ENCODE data around the gene TWF2. TPM values are rescaled to one million over a fixed set of nuclear protein-coding genes. Genes with fewer than 3 reads are reported as not detected.

TWF2 gene
- total RNA-seq, 1 experiment from 2014 or later, result 61.1 TPM

DNA sequence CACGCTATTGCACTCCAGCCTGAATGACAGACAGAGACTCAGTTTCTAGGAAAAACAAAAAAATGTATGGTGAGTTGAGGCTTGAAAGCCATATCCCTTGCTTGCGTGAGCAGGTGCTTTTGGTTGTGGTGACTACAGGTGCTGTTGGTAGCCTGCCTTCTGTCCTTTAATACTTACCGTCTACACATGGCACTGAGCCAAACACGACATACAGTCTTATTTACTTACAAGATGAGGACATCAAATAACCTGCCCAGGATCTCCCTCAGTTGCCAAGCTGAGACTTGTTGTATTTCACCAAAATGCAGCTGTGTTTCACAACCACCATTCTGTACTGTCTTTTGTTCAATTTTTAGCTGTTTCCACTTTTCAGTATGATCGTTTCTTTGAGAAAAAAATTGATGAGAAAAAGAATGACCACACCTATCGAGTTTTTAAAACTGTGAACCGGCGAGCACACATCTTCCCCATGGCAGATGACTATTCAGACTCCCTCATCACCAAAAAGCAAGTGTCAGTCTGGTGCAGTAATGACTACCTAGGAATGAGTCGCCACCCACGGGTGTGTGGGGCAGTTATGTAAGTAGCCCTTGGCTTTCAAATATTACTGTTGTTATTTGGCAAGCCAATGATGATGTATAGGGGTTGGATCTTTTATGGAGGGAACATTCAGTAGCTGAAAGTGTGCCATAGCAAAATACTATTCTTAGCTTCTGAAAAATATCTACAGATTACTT is 34.5 kb downstream of the TWF2 start:
- H3K27ac ChIP-seq, result no peak overlapping the region
- H3K27me3 ChIP-seq (replicated peaks), result no peaks in the 10 kb centered on the region
- H3K4me1 ChIP-seq (replicated peaks), result peaks cover 7% of the 10 kb centered on the region
- H3K4me3 ChIP-seq, result no peak overlapping the region
- peaks cover 100% of the 10 kb centered on the region for H3K36me3 ChIP-seq
- no peaks in the 10 kb centered on the region for H3K9me3 ChIP-seq (replicated peaks)
- no peak for DNase-seq (ENCODE audit: low read depth in 1 of 2, low spot score in 2 of 2)

DNA sequence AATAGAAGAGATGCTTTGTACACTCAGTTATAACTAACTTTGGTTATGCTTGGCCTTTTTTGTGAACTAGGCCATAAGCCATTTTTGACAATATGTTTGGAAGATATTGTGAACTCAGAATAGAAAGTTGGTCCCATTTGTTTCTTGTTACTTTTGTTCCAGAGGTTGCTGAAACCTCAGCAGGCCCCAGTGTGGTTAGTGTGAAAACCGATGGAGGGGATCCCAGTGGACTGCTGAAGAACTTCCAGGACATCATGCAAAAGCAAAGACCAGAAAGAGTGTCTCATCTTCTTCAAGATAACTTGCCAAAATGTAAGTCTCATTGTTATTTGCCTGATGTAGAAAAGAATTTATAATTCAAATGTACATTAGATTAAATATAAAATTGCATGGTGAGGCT is 35.3 kb downstream of the TWF2 start:
- Histone ChIP-seq H3K9me3 (replicated peaks) (no peaks in the 10 kb centered on the region), H3K27me3 (replicated peaks) (no peaks in the 10 kb centered on the region), H3K4me3 (no peak overlapping the region), H3K4me1 (replicated peaks) (peaks cover 14% of the 10 kb centered on the region), H3K27ac (no peak overlapping the region), H3K36me3 (peaks cover 100% of the 10 kb centered on the region)
- no peak for DNase-seq (ENCODE audit: low read depth in 1 of 2, low spot score in 2 of 2)

DNA sequence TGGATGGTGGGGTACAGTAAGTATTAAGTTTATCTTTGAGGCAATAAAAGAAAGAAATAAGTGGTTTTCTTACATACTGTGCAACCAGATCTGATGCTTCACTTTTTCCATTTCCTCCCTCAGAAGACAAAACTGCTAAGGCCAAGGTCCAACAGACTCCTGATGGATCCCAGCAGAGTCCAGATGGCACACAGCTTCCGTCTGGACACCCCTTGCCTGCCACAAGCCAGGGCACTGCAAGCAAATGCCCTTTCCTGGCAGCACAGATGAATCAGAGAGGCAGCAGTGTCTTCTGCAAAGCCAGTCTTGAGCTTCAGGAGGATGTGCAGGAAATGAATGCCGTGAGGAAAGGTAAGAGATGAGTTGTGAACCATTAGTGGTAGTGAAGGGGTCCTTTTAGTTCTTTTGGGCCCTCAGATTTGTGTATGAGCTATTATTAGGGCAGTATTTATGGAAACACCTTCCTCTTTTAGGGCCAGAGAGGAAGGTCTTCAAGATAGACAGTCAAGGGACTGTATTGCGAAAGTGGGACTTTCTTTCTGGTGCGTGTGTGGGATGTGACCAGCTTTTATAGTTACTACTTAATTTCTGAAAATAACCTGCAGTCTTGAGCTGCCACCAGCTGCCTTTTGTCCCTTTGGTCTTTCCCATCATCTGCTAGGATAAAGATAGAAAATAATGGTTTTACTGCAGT is 36.4 kb downstream of the TWF2 start:
- peaks cover 94% of the 10 kb centered on the region for H3K36me3 ChIP-seq
- H3K4me1 ChIP-seq (replicated peaks), result peaks cover 20% of the 10 kb centered on the region
- no peaks in the 10 kb centered on the region for H3K27me3 ChIP-seq (replicated peaks)
- DNase-seq (ENCODE audit: low read depth in 1 of 2, low spot score in 2 of 2), result no peak
- H3K9me3 ChIP-seq (replicated peaks), result no peaks in the 10 kb centered on the region
- no peak overlapping the region for H3K27ac ChIP-seq
- H3K4me3 ChIP-seq, result no peak overlapping the region

- H3K4me3 ChIP-seq, result no peak overlapping the region
- DNase-seq (ENCODE audit: low read depth in 1 of 2, low spot score in 2 of 2), result no peak
- H3K27ac ChIP-seq, result no peak overlapping the region; the same call in 1 of the 2 replicates
These were observed 37.8 kb downstream of the TWF2 start for GRCh38 chr3:52200981-52201679.

GRCh38 chr3:52198643-52199608 is 40.0 kb downstream of the TWF2 start:
- Histone ChIP-seq H3K4me3 (peak overlapping the region; percentile 86), H3K27ac (peak overlapping the region; percentile 31; the same call in 1 of the 2 replicates), H3K36me3 (peaks cover 58% of the 10 kb centered on the region), H3K9me3 (replicated peaks) (no peaks in the 10 kb centered on the region), H3K4me1 (replicated peaks) (peaks cover 32% of the 10 kb centered on the region), H3K27me3 (replicated peaks) (no peaks in the 10 kb centered on the region)
- DNase-seq (ENCODE audit: low read depth in 1 of 2, low spot score in 2 of 2), result no peak

More at GRCh38 chr3:52200981-52201679, 37.8 kb downstream of the TWF2 start:
- H3K36me3 ChIP-seq, result peaks cover 80% of the 10 kb centered on the region
- no peaks in the 10 kb centered on the region for H3K27me3 ChIP-seq (replicated peaks)
- H3K4me1 ChIP-seq (replicated peaks), result peaks cover 28% of the 10 kb centered on the region
- H3K9me3 ChIP-seq (replicated peaks), result no peaks in the 10 kb centered on the region

- Histone ChIP-seq H3K4me3 (peak within 1 kb of the TSS; percentile 86), H3K27ac (peak within 1 kb of the TSS; percentile 31), H3K4me1 (replicated peaks) (peaks cover 36% of the 10 kb centered on the region), H3K27me3 (replicated peaks) (no peaks in the 10 kb centered on the region), H3K36me3 (peaks cover 49% of the 10 kb centered on the region), H3K9me3 (replicated peaks) (no peaks in the 10 kb centered on the region)
- DNase-seq (ENCODE audit: low read depth in 1 of 2, low spot score in 2 of 2), result peak; percentile 90 to 96
These were observed 40.9 kb downstream of the TWF2 start, which contains the start of gene ALAS1 for GRCh38 chr3:52197842-52198625. ALAS1 (plus strand) TSS chr3:52198160; CDS start chr3:52199242, 1,082 bp downstream.

GRCh38 chr3:52197499-52197841 is 41.5 kb downstream of the TWF2 start:
- H3K9me3 ChIP-seq (replicated peaks), result no peaks in the 10 kb centered on the region
- peak overlapping the region; percentile 86 for H3K4me3 ChIP-seq
- H3K4me1 ChIP-seq (replicated peaks), result peaks cover 41% of the 10 kb centered on the region
- peaks cover 43% of the 10 kb centered on the region for H3K36me3 ChIP-seq
- DNase-seq (ENCODE audit: low read depth in 1 of 2, low spot score in 2 of 2), result no peak
- peak overlapping the region; percentile 26; the same call in 1 of the 2 replicates for H3K27ac ChIP-seq
- no peaks in the 10 kb centered on the region for H3K27me3 ChIP-seq (replicated peaks)

DNA sequence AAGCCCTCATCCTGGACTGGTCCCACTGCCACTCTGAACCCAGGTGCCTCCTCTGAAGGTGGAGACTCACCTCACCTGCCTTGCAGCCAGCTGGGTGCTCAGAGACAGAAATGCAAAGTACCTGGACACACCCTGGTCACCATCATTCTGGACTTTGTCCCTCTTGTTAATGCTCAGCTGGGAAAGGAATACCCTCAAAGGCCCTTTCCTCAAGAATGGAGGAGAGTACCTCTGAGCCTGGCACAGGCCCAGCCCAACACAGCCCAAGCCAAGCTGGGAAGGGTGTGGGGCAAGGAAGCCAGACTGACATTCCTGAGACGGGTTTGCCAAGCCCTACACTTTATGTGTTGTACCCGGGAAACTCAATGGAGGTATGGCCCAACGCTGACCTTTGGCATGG is 42.0 kb downstream of the TWF2 start:
- DNase-seq (ENCODE audit: low read depth in 1 of 2, low spot score in 2 of 2), result no peak
- peaks cover 44% of the 10 kb centered on the region for H3K4me1 ChIP-seq (replicated peaks)

GRCh38 chr3:52195823-52196331 is 43.1 kb downstream of the TWF2 start:
- Histone ChIP-seq H3K4me1 (replicated peaks) (peaks cover 49% of the 10 kb centered on the region), H3K27ac (no peak overlapping the region), H3K36me3 (peaks cover 27% of the 10 kb centered on the region), H3K4me3 (no peak overlapping the region), H3K9me3 (replicated peaks) (no peaks in the 10 kb centered on the region), H3K27me3 (replicated peaks) (no peaks in the 10 kb centered on the region)
- DNase-seq (ENCODE audit: low read depth in 1 of 2, low spot score in 2 of 2), result no peak

More for the DNA sequence above, 42.0 kb downstream of the TWF2 start:
- Histone ChIP-seq H3K27ac (no peak overlapping the region), H3K27me3 (replicated peaks) (no peaks in the 10 kb centered on the region), H3K4me3 (no peak overlapping the region), H3K9me3 (replicated peaks) (no peaks in the 10 kb centered on the region), H3K36me3 (peaks cover 38% of the 10 kb centered on the region)

DNA sequence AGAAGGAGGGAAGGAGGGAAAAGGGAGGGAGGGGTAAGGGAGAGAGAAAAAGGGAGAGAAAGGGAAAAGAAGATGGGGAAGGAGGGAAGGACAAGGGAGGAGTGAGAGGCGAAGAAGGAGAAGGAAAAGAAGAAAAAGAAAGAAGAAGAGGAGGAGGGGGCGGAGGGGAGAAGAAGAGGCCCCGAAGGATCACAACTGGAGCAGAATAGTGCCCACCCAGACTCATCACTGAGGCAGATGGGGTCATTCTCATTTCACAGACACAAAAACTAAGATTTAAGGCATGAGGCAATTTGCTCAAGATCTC is 43.7 kb downstream of the TWF2 start:
- H3K36me3 ChIP-seq, result peaks cover 21% of the 10 kb centered on the region
- H3K4me1 ChIP-seq (replicated peaks), result peaks cover 54% of the 10 kb centered on the region
- no peak overlapping the region for H3K27ac ChIP-seq
- no peaks in the 10 kb centered on the region for H3K9me3 ChIP-seq (replicated peaks)
- no peaks in the 10 kb centered on the region for H3K27me3 ChIP-seq (replicated peaks)
- H3K4me3 ChIP-seq, result no peak overlapping the region
- no peak for DNase-seq (ENCODE audit: low read depth in 1 of 2, low spot score in 2 of 2)

- Histone ChIP-seq H3K27ac (no peak overlapping the region), H3K4me3 (no peak overlapping the region), H3K9me3 (replicated peaks) (no peaks in the 10 kb centered on the region), H3K36me3 (peaks cover 15% of the 10 kb centered on the region), H3K4me1 (replicated peaks) (peaks cover 60% of the 10 kb centered on the region), H3K27me3 (replicated peaks) (no peaks in the 10 kb centered on the region)
- DNase-seq (ENCODE audit: low read depth in 1 of 2, low spot score in 2 of 2), result no peak
These were observed 44.3 kb downstream of the TWF2 start for GRCh38 chr3:52194485-52195290.

GRCh38 chr3:52193065-52193464 is 45.9 kb downstream of the TWF2 start:
- Histone ChIP-seq H3K27ac (no peak overlapping the region), H3K36me3 (peaks cover 2% of the 10 kb centered on the region), H3K4me1 (replicated peaks) (peaks cover 57% of the 10 kb centered on the region), H3K9me3 (replicated peaks) (no peaks in the 10 kb centered on the region), H3K27me3 (replicated peaks) (no peaks in the 10 kb centered on the region), H3K4me3 (no peak overlapping the region)
- DNase-seq (ENCODE audit: low read depth in 1 of 2, low spot score in 2 of 2), result no peak
